Measurements from ENCODE around the gene CLSTN3.

Gene CLSTN3

DNA sequence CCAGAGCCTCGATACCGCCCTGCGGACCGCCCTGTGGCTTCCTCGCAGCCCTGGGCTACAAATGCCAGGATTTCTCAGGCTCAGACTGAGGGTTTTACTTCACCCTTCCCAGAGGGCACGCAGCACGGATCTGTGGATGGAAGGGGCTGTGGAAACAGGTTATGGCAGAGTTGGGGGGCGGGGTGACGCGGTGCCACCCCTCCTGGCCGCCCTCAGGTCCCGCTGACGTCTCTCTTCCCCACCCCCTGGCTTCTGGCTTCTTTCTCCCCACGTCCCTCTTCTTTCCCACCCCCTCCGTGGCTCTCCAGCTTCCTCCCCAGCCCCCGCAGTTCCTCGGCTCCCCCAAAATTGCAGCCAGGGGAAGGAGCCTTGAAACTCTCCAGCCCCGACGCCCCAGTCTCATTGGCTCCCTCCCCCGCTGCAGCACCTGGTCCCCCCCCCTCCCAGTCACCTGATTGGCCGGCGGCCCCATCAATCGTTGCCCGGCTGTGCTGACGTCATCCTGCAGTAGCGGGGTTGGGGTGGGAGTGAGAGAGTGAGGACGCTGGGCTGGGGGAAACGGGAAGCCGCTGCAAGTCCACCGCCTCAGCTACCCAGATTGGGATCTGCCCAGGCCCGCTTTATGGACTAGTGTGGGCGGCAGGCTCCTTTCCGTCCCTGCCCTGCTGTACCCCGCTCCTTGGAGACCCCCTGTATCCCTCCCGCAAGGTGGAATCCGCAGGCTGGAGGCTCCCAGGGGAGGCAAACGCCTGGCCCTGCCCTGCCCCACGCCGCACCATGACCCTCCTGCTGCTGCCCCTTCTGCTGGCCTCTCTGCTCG lies at the start of gene CLSTN3:
CLSTN3 (plus strand) TSS at position 500 of the 820 bp plus-strand sequence; CDS start at position 778, 278 bp downstream.
- peak; percentile 78 to 91 (median 88) for DNase-seq

DNA sequence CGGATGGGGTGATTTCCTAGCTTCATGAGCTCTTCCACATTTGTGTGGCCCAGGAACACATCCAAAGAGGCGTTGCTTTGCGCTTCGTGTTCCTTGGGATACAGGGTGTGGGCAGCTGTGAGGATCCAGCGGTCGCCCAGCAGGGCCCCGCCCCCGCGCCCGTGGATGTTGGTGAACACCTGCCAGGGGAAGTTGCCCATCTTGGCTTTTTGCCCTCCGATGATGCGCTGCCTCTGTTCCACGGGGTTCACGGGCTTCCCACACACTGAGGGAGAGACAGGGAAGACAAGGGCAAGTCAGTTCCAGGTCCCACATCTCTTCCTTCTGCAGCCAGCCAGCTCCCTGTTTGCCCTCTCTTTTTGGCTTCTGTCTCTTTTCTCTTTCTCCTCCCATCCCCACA lies 49.1 kb upstream of the CLSTN3 start:
- DNase-seq, result no peak

DNA sequence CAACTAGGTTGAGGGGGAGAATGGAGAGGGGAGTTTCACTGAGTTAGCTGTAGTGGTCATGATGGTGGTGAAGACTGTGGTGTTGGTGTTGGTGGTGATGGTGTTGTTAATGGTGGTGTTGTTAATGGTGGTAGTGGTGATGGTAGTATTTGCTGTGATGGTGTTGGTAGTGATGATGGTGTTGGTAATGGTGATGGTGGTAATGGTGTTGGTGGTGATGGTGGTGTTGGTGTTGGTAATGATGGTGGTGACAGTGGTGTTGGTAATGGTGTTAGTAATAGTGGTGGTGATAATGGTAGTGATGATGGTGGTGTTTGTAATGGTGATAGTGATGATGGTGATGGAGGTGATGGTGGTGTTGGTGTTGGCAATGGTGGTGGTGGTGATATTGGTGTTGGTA lies 47.0 kb upstream of the CLSTN3 start:
- DNase-seq, result no peak

DNA sequence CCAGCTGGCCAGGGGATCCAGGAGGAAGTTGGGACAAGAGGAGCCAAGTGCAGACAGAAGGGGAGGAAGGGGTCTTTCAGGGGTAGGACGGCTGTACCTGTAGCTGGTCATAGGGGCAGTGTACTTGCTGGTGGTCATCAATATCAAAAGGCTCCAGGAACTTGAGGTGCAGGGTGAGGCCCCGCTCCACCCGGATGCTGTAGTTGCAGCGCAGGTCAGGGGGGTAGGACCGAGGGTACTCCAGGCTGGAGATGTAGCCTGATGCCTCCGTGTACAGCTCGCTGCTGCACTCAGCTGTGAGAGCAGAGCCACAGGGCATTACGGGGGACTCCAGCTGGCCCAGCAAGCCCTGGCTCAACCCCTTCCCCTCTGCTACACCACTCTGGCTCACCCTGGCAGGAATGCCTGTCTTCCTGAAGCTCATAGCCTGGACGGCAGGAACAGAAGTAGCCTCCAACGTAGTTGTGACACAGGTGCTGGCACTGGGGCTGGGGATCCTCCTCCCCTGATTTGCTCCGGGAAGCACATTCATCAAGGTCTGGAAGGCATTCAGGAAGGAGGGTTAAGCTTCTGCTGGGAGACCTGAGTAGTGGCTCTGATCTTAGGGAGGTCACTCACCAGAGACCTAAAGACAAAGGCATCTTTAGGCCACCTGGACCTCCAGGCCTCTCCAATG lies 40.8 kb upstream of the CLSTN3 start:
- no peak for DNase-seq

DNA sequence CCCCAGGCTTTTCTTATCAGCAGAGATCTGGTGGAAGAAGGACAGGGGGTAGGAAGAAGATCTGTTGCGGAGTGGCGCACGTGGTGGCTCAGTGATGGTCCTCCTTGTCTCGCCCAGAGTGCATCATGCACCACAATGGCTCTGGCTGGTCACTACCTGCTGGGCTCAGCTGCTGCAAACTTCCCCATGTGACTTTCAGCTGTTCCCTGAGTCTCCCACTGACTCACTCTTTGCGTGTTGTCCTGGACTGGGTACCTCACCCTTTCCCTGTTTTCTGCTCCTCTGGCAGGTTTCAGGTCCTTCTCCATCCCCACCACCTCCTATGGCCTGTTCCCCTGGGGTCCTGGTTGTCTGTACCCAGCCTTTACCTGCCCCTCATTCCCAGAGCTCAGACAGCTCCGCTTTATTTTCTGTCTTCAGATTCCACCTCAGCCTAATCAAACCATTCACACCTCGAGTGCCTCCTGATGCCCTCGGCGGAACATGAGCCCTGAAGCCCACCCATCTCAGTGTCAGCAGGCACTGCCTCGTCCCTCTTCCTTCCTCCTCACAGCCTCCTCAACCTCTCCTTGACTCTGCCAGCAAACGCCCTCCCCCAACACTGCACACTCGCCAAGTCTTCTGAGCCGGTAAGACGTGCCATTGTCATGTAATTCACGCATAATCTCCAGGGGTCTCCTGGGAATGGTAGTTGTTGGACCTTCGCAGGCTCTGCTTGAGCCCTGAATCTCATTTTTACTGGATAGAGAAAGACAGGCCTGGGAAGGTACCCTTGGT lies 39.8 kb upstream of the CLSTN3 start:
- no peak for DNase-seq

DNA sequence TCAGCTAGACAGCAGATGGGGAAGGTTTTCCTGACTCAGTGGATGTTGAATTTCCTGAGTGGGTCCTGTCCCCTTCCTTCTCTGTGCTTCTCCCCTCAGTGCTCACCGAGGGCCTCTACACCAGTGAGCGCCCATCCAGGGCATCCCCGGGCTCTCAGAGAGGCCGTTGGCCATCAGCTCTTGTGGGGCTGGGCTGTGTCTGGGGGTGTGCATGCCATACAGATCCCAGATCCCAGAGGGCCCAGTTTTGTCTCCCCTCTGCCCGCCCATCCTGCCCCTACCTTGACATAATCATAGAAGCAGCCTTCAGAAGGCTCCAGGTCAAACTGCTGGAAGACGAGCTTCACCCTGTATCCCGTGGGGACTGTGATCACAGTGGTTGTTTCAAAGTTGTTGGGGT lies 39.0 kb upstream of the CLSTN3 start:
- DNase-seq, result no peak

DNA sequence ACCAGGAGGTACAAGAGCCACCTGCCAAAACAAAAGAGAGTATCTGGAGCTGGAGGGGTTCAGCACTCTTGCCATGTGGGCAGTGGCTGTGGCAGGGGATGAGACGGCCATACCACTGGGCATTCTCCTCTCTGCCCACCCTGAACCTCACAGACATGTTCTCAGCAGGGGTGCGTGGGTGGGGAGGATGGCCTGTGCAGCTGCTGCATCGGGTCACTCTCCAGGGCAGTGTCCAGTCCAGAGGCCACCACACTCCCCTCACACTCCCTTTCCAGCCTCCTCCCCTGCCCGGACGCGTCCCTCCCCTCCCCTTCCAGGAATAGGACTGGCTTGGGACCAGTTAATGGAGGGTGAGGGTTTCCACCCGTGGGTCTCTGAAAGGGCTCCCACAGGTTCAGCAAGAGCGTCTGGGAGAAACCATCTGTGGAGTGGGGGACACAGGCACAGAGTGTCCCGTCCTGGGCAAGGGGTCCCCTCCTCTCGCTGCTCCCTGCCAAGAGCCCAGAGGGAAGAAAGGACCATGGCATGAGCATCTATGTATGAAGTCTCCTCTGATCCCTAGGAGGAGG lies 38.4 kb upstream of the CLSTN3 start:
- DNase-seq, result no peak

DNA sequence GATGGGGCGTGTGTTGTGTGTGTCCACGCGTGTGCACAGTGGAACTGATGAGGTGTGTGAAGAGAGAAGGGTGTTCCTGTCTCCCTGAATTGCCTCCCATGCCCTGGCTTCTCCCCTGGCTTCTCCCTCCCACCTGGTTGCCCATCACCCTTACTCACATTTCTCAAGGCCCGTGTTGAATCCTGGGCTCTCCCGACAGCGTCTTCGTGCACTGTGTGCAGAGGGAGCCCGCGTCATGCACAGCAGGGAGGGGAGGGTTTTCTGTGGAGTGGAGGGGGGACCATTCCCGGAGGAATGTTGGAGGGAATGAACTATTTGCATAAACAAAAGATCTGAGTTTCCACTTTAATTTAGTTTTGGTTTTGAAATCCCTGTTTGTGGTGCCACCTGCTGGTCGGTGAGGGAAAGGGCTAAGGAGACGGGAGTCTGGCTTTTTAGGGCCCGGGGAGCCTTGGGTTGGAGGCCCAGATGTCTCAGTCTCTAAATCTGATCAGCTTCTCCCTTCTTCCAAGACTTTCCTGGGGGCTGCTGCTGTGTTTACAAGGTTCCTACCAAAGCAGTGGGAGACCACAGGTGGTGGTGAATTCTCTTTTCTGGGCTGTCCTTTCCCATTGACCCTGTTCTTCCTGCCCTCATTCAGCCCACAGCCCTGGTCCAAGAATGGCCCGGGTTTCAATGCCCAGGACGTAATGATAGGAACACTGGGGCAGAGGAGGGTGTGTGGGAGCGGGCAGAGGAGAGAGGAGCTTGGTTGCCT lies 37.8 kb upstream of the CLSTN3 start, which contains the start of gene C1R:
C1R (minus strand) TSS at position 217 of the 757 bp plus-strand sequence; CDS start at position 160, 57 bp downstream.
- DNase-seq, result peak; percentile 25 to 82 (median 61)

DNA sequence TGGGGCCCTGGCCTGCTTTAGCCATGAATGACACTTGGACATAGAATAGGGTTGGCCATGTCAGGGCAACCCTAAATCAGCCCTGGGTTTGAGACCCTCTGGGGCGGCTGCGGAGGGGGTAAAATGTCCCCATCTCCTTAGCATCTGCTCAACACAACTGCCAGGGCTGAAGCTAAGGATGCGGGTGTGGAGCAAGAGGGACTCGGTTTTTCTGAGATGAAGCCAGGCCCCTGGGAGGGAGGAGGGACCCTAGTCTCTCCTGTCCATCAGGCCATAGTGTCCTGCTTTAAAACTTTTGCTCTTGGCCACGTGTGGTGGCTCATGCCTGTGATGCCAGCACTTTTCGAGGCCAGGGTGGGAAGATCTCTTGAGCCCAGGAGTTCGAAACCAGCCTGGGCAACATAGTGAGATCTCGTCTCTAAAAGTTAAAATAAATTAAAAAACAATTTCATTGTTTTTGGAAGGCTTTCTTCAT lies 37.1 kb upstream of the CLSTN3 start:
- DNase-seq, result no peak

DNA sequence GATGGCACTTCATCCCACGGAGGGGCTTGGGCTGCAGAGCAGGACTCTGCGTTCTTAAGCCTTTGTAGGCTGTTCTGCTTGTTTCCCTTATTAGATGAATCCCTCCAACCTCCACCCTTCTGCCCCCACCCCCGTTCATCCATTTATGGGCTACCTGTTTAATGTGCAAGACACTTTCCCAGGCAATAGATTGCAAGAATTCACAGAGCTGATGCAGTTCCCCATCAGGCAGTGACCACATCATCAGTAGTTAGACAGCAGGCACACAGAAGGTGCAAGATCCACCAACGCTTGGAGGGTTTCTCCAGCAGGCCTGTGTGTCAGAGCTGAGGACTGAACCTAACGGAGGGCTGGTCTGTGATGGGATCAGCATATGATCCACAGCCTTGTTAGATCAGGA lies 36.7 kb upstream of the CLSTN3 start:
- DNase-seq, result peak in 1 of 3 experiments; percentile 16

DNA sequence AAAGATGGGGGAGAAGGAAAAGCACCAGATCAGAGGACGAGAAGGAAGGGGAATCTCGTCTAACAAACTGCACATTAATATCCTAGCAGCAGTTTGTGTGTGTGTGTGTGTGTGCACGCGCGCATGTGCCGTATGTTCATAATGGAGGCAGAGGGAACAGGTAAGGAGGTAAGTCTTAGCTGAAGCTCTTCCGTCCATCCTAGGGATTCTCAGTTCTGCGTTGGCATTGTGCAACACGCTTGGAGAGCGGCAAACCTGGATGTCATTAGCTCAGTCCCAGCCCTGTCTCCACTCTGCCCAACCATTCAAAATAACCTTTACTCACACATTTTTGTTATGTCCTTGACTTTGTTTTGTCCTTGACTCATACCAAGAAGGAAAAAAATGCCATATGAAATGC lies 36.3 kb upstream of the CLSTN3 start:
- DNase-seq, result no peak

DNA sequence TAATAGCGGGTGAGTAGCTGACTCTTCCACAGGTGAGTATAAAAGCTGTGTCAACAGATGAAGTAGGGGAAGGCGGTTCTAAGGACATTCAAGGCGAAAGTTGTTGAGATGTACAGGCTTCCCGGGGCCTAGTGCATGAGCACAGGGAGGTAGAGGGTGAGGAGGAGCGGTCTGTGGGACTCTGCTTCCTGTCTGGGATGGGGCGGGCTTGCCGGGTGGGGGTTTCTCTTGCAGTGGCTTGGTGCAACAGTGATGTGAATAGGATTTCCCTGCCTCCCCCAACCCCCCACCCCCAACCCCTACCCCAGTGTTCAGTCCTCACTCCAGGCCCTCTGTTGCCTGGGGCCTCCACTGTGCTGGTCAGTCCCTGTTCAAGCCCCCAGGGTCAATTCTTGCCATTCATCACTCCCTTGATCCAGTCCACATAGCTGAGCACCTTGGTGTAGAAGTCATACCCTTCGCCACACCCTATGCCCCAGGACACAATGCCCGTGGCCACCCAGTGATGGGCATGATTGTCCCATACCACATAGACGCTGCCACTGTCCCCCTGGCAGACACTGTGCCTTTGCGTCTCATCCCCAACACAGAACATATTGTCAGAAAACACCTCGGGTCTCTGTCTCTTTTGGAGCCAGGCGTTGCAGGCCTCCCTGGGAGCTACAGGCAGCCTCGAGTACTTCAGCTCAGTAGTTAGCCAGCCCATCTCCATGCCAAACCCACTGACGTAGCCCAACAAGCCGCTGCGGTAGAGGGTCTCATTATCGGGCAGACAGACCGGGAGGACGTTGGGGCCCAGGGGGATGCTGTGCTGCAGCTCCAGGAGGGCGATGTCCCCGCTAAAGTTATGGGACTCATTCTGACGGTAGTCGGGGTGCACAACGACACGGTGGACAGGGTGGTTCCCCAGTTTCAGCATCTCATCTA lies 33.9 kb upstream of the CLSTN3 start:
- DNase-seq, result no peak

DNA sequence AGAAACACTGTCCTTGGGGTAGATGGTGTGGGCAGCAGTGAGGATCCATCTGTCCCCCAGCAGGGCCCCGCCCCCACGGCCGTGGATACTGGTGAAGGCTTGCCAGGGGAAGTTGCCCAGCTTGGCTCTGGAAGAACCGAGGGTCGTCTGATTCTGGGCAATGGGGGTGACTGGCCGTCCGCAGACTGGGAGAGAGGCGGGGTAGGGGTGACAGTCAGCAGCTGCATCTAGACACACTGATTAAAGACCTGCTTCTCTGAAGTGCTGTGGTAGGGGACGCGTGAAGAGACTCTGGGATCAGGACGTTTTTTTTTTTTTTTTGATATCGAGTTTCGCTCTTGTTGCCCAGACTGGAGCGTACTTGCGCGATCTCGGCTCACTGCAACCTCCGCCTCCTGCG lies 33.2 kb upstream of the CLSTN3 start:
- DNase-seq, result peak in 2 of 3 experiments; percentile 40 to 58

DNA sequence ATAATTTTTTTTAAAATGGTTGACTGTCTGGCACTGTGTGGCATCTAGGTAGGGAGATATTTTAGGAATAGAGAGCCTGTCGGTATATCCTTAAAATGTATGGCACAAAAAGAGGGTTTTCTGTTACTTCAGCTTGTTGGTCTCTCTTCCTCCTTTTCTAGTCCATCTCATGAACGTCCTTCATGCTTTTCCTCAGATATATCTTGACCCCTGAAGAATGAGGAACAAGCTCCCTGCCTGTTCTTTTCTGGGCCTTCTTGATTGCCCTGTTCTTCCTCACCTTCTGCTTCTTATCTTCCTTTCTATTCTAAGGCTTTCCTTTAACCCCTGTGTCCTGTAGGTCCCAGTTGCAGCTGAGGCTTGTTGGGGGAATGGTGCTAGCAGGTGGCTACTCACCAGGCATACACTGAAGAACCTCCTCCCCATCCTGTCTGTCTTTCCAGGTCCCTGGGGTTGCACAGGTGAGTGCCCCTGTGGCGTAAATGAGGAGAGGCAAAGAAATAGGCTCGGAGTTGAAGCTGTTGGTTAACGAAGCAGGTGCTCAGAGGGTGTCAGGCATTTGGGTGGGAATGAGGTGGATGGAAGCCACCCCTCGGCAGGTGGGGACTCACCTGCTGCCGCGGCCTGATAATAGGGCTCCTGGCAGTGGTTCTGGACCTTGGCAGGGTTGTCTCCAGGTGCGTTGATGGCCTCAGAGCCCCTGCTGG lies 30.7 kb upstream of the CLSTN3 start:
- peak in 2 of 3 experiments; percentile 84 to 94 for DNase-seq

DNA sequence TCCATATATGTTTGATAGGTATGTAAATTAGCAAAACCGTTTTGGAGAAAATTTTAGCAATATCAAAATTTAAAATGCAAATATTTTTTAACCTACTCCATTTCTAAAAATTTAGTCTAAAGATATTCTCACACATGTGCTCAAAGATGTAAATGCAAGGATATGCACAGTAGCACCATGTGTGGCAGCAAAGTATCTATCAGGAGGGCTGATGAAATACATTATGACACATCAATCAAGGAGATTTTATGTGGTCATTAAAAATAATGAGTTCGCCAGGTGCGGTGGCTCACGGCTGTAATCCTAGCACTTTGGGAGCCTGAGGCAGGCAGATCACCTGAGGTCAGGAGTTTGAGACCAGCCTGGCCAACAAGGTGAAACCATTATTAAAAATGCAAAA lies 29.9 kb upstream of the CLSTN3 start:
- peak in 2 of 3 experiments; percentile 59 to 87 for DNase-seq

DNA sequence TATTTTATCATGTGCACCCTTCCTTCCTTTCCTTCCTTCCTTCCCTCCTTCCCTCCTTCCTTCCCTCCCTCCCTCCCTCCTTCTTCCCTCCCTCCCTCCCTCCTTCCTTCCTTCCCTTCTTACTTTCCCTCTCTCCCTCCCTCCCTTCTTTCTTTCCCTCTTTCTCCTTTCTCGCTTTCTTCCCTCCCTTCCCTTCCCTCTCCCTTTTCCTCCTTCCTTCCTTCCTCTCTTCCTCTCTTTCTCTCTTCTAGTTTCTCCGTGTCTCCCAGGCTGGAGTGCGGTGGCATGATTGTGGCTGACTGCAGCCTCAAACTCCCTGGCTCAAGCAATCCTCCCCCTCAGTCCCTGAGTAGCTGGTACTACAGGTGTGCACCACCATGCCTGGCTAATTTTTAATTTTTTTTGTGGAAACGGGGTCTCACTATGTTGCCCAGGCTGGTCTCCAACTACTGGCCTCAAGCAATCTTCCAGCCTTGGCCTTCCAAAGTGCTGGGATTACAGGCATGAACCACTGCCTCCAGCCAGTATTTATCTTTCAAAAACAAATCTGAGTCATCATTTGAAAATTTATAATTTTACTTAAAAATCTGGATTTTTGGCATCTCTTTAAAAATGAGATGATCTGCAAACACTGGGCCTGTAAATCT lies 29.0 kb upstream of the CLSTN3 start:
- DNase-seq, result no peak

DNA sequence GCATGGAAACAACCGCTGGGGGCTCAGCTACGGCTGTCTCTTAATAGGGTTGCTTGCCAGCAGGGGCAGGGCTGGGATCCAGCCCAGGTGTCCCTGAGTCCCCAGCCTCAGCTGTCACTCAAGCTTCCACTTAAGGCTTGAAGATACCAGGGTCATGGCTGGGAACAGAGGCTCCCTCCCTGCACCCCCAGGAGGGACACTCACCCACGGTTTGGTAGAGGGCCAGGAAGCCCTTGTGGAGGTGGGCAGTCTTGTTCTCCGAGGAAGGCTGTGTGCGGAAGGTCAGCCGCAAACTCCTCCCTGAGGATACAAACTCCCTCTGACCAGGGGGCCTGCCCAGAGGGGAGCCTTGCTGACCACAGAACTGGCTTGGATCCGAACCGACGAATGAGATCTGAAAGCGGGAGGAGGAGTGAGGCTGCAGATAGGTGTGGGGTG lies 28.5 kb upstream of the CLSTN3 start:
- peak in 1 of 3 experiments; percentile 13 for DNase-seq

DNA sequence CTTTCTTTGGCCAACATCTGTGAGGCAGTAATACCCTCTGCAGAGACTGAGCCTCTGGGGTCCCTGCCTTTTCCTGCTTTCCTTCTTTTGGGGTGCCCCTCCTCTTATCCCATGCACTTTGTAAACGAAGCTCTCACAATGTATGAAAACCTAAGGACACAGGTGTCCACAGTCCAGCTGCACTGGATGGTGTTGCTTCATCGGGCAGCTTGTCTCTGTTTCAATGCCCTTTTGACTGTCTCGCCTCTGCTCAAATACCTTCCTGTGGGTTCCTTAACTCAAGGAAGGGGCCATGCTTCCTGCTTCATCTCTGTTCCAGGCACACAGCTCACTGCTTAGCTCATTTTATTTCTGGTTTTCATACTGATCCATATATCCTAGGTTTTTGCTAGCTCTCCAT lies 27.6 kb upstream of the CLSTN3 start:
- no peak for DNase-seq

DNA sequence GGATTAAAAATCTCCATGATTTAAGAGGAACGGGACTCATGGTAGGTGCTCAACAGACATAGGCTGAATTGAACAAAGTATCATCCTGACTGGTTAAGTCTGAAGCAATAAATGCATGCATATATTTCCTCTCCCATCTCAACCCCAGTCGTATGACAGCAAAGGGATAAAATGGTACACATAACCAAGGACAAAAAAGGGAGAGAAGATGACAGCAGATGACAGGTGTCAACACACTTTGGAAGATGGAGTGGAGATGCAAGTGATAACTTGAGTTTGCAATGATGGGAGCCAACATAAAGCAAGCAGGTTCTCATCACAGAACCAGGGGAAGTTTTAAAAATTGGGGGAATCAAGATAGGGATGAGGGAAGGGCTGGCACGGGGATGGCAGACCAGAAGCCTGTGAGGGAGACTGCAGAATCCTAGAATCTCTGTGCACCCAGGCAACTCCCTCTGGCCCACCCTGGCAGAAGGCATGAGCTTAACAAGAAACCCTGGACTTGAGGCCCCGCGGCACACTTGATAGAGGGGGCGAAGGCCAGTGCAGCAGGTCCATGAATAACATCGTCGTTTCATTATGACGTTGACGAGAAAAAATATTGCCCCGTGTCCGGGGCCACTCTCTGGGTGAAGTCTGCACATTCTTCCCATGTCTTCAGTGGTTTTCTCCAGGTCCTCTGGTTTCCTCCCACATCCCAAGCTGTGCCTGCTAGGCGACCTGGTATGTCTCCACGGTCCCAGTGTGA lies 26.2 kb upstream of the CLSTN3 start:
- no peak for DNase-seq

Measured in NCI-H1417 (cell line).